Astrocyte of the spinal cord (primary cell): Measurements from ENCODE around the gene TBC1D1.
A peak's percentile ranks its signal among the peaks of the same experiment; 100 is the strongest.

ENCODE experiments used
- DNase-seq: peaks from one replicate; pipeline ENCODE4 v3.0.0; 2011; ENCODE audit warnings: low read depth, low spot score
- H3K4me3 ChIP-seq: 2 replicates; pipeline ENCODE4 v1.5.1; 2011; ENCODE audit warnings: low read depth, mild to moderate bottlenecking, low read length, moderate library complexity
- in situ Hi-C: cut with HindIII; loops from 2 replicates; pipeline ENCODE4 v1.10.0; 2017; ENCODE audit warnings: low sequenced_read_pairs
- TF ChIP-seq, protein P1 (sequence below): IDR thresholded peaks from 2 replicates; pipeline ENCODE4 v1.5.1; 2012; ENCODE audit warnings: low read depth, mild to moderate bottlenecking, low read length, inconsistent platforms

TBC1D1 gene

DNA sequence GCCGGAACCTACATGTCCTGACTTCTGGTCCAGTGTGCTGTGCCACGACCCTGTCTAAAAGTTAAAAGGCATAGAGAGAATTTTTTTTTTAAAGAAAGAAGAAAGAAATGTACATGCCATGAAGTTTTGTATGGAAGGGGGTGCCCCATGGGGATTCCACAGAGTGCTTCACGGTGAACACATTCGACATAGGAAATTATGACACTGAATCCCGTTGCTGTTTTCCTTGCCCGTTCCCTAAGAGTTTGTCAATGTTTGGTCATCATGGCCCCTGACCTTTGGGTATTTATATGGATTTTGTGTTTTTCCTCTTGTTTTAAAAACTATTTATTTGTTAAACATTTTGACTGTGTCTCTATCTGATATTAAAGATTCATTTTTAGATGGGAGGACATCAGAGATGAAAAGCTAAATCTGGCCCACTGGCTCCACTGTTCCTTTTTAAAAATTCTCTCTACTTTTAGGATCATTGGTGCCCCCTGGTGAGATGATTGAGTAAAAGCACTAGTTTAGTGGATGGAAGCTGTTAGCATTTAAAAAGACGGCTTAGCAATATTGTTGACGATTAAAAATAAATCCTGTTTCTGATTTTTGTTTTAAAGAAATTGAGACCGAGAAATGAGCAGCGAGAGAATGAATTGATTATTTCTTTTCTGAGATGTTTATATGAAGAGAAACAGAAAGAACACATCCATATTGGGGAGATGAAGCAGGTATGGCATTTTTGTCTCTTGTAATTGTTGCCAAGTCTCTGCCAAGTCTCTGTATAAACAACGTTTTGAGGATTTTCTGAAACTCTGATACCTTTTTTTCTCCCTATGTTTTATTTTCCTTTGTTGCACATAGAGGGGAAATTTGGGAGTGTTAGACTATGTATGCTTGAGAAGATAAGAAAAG lies 144.3 kb downstream of the TBC1D1 start:
- TF ChIP-seq, protein P1, sequence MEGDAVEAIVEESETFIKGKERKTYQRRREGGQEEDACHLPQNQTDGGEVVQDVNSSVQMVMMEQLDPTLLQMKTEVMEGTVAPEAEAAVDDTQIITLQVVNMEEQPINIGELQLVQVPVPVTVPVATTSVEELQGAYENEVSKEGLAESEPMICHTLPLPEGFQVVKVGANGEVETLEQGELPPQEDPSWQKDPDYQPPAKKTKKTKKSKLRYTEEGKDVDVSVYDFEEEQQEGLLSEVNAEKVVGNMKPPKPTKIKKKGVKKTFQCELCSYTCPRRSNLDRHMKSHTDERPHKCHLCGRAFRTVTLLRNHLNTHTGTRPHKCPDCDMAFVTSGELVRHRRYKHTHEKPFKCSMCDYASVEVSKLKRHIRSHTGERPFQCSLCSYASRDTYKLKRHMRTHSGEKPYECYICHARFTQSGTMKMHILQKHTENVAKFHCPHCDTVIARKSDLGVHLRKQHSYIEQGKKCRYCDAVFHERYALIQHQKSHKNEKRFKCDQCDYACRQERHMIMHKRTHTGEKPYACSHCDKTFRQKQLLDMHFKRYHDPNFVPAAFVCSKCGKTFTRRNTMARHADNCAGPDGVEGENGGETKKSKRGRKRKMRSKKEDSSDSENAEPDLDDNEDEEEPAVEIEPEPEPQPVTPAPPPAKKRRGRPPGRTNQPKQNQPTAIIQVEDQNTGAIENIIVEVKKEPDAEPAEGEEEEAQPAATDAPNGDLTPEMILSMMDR, result peak; percentile 55
- in situ Hi-C loops, result no loop called here
- DNase-seq, result peak; percentile 80
- H3K4me3 ChIP-seq, result no peak overlapping the region

DNA sequence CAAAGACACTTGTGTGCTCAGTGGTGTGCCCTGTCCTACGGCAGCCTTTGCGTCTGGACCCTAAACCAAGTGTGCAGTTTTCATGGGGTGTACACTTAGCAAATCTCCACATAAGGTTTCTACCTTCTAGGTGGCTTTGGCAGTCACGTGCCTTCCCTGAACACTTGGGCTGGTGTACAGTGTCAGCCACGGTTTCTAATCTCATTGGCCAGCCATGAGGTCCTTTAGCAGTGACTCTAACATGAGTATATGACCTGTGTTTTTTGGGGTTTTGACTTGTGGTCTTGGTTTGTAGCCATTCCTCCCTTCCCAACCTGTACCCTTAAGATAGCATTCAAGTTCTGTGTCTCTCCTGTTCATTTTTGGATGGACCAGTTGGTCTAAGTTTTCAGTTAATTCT lies 145.7 kb downstream of the TBC1D1 start:
- no peak overlapping the region for H3K4me3 ChIP-seq
- in situ Hi-C loops, result no loop called here
- TF ChIP-seq, protein P1, result no peak
- no peak for DNase-seq

DNA sequence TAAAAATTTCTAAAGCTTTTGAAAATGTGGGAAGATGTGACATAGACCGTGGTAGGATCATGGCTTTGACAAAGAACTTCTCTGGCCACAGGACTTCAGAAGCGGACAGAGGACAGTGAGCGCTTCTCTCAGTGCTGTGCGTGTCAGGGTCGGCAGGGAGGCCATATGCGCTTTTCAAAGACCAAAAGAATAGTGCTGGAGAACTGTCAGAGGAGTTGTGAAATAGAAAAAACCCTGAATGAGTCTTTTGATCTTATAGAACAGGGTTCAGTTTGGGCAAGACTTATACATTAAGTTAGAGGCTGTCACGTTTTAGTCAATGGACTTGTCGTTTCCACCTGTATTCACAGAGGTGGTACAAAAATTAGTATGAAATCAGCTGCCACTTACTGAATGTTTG lies 146.7 kb downstream of the TBC1D1 start:
- TF ChIP-seq, protein P1, result no peak
- in situ Hi-C loops, result no loop called here
- no peak overlapping the region for H3K4me3 ChIP-seq
- DNase-seq, result no peak

DNA sequence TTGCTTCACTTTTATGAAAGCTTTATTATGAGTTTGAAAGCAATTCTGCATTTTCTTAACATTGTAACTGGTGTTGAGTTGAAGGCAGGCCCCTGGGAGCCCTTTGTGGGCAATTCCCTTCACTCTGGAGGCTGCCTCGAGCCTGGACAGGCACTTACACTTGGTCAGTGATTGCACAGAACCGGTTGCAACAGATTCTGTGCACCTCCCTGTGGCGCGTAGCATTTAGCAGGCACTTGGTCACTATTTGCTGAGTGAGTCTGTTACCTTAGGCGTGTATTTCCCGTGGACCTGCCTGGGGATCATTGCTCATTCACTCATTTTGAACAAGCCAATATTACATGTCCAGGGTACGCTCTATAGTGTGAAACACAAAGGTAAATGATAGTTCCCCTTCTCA lies 149.7 kb downstream of the TBC1D1 start:
- in situ Hi-C loops, result no loop called here
- no peak for DNase-seq
- TF ChIP-seq, protein P1, result no peak
- no peak overlapping the region for H3K4me3 ChIP-seq

DNA sequence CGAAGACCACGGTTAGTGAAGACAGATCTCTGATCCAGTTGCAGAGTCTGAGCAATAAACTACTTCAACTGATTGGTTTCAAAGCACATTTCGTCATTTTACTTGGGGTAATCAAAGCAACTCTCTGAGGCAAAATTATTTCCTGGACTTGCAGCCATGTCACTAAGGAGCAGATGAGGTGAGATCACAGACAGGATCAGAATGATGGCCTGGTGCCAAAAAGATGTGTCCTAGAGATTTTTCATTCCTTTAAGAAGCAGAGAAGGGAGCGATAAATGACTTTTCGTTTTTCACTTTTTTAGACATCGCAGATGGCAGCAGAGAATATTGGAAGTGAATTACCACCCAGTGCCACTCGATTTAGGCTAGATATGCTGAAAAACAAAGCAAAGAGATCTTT lies 153.2 kb downstream of the TBC1D1 start:
- H3K4me3 ChIP-seq, result no peak overlapping the region
- in situ Hi-C loops, result no loop called here
- TF ChIP-seq, protein P1, result no peak
- no peak for DNase-seq

DNA sequence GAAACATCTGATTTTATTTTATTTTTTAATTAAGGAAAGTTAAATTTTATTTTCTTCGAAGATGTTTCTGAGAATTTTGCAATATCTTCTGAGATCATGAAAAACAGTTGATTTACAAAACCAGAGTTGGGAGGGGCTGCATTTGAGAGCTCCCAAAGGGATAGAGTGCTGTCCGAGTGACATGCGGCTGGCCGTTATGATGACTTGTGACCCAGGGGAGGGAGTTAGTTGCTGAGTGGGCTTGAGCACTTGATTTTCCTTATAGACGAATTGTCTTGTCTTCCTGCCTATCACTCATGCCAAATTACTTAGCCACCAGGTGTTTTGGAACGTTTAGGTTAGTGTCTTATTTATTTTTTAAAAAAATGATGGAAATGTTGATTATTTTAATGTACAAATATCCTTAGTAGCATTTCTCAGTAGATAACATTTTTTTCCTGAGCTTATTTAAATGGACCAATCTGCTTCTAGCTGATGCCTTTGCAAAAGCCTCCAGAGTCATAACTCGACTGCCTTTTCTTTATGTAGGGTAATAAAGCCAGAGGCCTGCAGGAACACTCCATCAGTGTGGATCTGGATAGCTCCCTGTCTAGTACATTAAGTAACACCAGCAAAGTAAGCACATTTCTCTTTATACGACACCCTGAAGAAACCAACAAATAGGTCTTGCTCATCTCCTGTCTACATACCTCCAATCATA lies 154.6 kb downstream of the TBC1D1 start:
- TF ChIP-seq, protein P1, result no peak
- no peak overlapping the region for H3K4me3 ChIP-seq
- no peak for DNase-seq
- in situ Hi-C loops, result no loop called here
